ENCODE measurements around the gene ZNF789. TPM values are rescaled to one million over a fixed set of nuclear protein-coding genes. Genes with fewer than 3 reads are reported as not detected.

Gene ZNF789
- total RNA-seq = 2.6 and 2.7 TPM in 2 replicates

GRCh38 chr7:99472561-99473314, at the start of gene ZNF789:
TSS of gene ZNF789 (plus strand) at chr7:99472890. CDS start at chr7:99476457, 3,567 bp downstream.

GRCh38 chr7:99438573-99439480, 33.9 kb upstream of the ZNF789 start, which contains the start of the genes CPSF4 and PTCD1:
TSS of gene CPSF4 (plus strand) at chr7:99438943. CDS start at chr7:99439083, 140 bp downstream.
TSS of gene PTCD1 (minus strand) at chr7:99438798. CDS start at chr7:99435242, 3,556 bp downstream.

GRCh38 chr7:99499721-99500636, 27.3 kb downstream of the ZNF789 start, which contains the start of gene ZNF394:
TSS of gene ZNF394 (minus strand) at chr7:99500281. CDS start at chr7:99500093, 188 bp downstream.

GRCh38 chr7:99504603-99505323, 32.1 kb downstream of the ZNF789 start, which contains the start of gene ZKSCAN5:
TSS of gene ZKSCAN5 (plus strand) at chr7:99504662. CDS start at chr7:99506045, 1,383 bp downstream.

Other genes with a start within 250 kb of the ZNF789 start
- under 0.01 and 1.2 TPM in 2 replicates for gene MYH16, start 200.1 kb upstream of the ZNF789 start, total RNA-seq
- 271 and 291 TPM in 2 replicates for gene ARPC1A, start 147.0 kb upstream of the ZNF789 start, total RNA-seq
- 356 and 357 TPM in 2 replicates for gene ARPC1B, start 98.2 kb upstream of the ZNF789 start, total RNA-seq
- gene PDAP1, start 64.3 kb upstream of the ZNF789 start, total RNA-seq = 32.0 and 49.9 TPM in 2 replicates
- 108 and 127 TPM in 2 replicates for gene BUD31, start 63.9 kb upstream of the ZNF789 start, total RNA-seq
- 8.0 and 13.4 TPM in 2 replicates for gene PTCD1, start 34.1 kb upstream of the ZNF789 start, total RNA-seq
- gene CPSF4, start 33.9 kb upstream of the ZNF789 start, total RNA-seq = 36.1 and 41.8 TPM in 2 replicates
- 391 and 494 TPM in 2 replicates for gene ATP5MF, start 6.7 kb upstream of the ZNF789 start, total RNA-seq
- 24.1 and 30.1 TPM in 2 replicates for gene ZNF394, start 27.4 kb downstream of the ZNF789 start, total RNA-seq
- gene ZKSCAN5, start 31.8 kb downstream of the ZNF789 start, total RNA-seq = 7.0 and 7.9 TPM in 2 replicates
- 5.8 and 8.7 TPM in 2 replicates for gene FAM200A, start 79.2 kb downstream of the ZNF789 start, total RNA-seq
- gene ZNF655, start 85.8 kb downstream of the ZNF789 start, total RNA-seq = 30.6 and 52.9 TPM in 2 replicates
- 0.64 and 2.2 TPM in 2 replicates for gene TMEM225B, start 125.4 kb downstream of the ZNF789 start, total RNA-seq
- 8.2 and 8.3 TPM in 2 replicates for gene ZSCAN25, start 144.1 kb downstream of the ZNF789 start, total RNA-seq
- gene CYP3A5, start 207.1 kb downstream of the ZNF789 start, total RNA-seq = 2.2 and 2.8 TPM in 2 replicates

Measured in tracheal epithelial cell (primary cell).